Chondrocyte (in vitro differentiated cells): Measurements from ENCODE around the gene MSH3. TPM values are rescaled to one million over a fixed set of nuclear protein-coding genes. Genes with fewer than 3 reads are reported as not detected.

Source experiments
- DNase-seq: peaks from one replicate; pipeline ENCODE4 v3.0.0; 2021; ENCODE audit warnings: mixed read lengths, low spot score
- H3K27ac Mint-ChIP-seq: one replicate; pipeline ENCODE4 v1.8.0; 2021; ENCODE audit warnings: mild to moderate bottlenecking, moderate library complexity, mixed read lengths; ENCODE audit not compliant: unreplicated experiment
- H3K27me3 Mint-ChIP-seq: 2 replicates; pipeline ENCODE4 v1.8.0; 2021; ENCODE audit warnings: low read depth, mixed read lengths
- H3K36me3 Mint-ChIP-seq: 2 replicates; pipeline ENCODE4 v1.8.0; 2021; ENCODE audit warnings: low read depth, mixed read lengths
- H3K4me1 Mint-ChIP-seq: 2 replicates; pipeline ENCODE4 v1.8.0; 2021; ENCODE audit warnings: low read depth, mild to moderate bottlenecking, mixed read lengths
- H3K4me3 Mint-ChIP-seq: one replicate; pipeline ENCODE4 v1.8.0; 2021; ENCODE audit warnings: mild to moderate bottlenecking, moderate library complexity, mixed read lengths; ENCODE audit not compliant: unreplicated experiment
- H3K9me3 Mint-ChIP-seq: 2 replicates; pipeline ENCODE4 v1.8.0; 2021; ENCODE audit warnings: low read depth, mixed read lengths
- total RNA-seq: library from RNA; stranded (reverse); gene quantifications from 3 replicates; pipeline ENCODE4 v1.2.1, GENCODE V29; 2021
- TF ChIP-seq, protein P1 (sequence below): fragments of 200-600 bp; sonication (generic); IDR thresholded peaks from 2 replicates; pipeline ENCODE4 v1.5.0; 2021; ENCODE audit warnings: antibody characterized with exemption, mild to moderate bottlenecking, moderate library complexity

MSH3 gene
- total RNA-seq, 1 donor from 2014 or later, result 11.9 TPM

DNA sequence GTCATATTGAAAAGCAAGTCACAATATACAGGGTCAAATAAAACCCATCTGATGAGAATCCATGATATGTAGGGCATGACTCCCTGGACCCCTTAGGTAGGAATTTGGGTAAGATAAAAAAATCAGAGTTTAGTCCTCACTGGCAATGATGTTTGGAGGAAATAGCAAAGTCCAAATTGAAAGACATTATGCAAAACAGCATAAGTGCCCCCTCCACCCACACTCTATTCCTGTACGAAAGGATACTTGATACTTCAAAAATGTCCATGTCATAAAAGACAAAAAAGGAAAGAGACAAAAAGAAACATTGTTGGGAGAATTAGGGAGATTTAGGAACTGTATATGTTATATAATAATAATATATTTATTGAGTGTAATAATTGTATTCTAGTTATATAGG lies 209.7 kb downstream of the MSH3 start:
- H3K4me3 Mint-ChIP-seq, result no peak overlapping the region
- peaks cover 34% of the 10 kb centered on the region for H3K4me1 Mint-ChIP-seq
- peak overlapping the region; percentile 17 for H3K27ac Mint-ChIP-seq
- peaks cover 4% of the 10 kb centered on the region for H3K9me3 Mint-ChIP-seq
- DNase-seq, result no peak
- H3K36me3 Mint-ChIP-seq, result peaks cover 7% of the 10 kb centered on the region
- H3K27me3 Mint-ChIP-seq, result no peaks in the 10 kb centered on the region
- TF ChIP-seq, protein P1, sequence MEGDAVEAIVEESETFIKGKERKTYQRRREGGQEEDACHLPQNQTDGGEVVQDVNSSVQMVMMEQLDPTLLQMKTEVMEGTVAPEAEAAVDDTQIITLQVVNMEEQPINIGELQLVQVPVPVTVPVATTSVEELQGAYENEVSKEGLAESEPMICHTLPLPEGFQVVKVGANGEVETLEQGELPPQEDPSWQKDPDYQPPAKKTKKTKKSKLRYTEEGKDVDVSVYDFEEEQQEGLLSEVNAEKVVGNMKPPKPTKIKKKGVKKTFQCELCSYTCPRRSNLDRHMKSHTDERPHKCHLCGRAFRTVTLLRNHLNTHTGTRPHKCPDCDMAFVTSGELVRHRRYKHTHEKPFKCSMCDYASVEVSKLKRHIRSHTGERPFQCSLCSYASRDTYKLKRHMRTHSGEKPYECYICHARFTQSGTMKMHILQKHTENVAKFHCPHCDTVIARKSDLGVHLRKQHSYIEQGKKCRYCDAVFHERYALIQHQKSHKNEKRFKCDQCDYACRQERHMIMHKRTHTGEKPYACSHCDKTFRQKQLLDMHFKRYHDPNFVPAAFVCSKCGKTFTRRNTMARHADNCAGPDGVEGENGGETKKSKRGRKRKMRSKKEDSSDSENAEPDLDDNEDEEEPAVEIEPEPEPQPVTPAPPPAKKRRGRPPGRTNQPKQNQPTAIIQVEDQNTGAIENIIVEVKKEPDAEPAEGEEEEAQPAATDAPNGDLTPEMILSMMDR, result no peak

DNA sequence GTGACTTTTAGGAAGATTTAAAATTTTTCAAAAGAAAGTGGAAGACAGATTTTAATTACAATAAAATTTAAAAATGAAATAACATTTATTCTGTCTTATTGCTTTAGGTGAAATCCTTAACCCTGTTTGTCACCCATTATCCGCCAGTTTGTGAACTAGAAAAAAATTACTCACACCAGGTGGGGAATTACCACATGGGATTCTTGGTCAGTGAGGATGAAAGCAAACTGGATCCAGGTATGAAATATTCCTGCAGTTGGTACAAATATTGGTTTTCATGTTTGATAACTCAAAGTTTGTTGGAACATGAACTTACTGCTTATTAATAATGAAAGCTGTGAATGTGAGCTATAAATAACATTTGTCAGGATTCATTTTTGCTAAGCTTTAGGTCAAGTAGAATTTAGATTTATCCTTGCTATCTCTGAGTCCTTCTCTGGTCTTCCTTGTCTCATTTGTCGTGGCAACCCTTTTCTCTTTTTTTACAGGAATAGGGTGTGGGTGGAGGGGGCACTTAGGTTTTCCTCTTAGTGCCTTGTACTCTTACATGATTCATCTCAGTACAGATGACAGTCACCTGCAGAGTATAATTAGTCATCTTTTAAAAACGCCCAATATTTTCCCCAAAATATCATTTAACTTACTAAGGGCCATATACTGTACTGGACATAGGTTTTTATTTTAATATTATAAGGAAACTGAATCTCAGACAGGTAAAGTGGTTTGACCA lies 210.4 kb downstream of the MSH3 start:
- Mint-ChIP-seq H3K4me3 (no peak overlapping the region), H3K36me3 (peaks cover 7% of the 10 kb centered on the region), H3K4me1 (peaks cover 34% of the 10 kb centered on the region), H3K27me3 (no peaks in the 10 kb centered on the region), H3K27ac (no peak overlapping the region), H3K9me3 (peaks cover 4% of the 10 kb centered on the region)
- DNase-seq, result no peak
- TF ChIP-seq, protein P1, result no peak

DNA sequence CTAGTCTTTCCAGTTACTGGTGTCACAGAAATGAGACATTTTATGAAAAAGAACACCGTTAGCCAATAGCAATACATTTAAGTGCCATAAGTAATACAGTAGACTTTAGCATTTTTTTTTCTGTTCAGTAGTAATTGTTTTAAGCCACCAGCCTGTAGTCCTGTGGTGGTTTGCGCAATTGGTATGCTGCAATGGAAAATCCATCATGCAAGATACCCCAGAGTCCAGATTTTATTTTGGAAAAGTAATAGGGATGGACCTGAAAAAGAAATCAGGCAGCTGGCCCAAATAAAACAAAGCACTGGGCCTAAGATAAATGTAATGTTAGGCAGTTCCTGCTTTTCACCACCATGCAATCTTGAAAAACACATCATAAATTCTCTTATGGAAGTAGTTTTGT lies 211.1 kb downstream of the MSH3 start:
- peaks cover 28% of the 10 kb centered on the region for H3K4me1 Mint-ChIP-seq
- peaks cover 2% of the 10 kb centered on the region for H3K9me3 Mint-ChIP-seq
- H3K27me3 Mint-ChIP-seq, result no peaks in the 10 kb centered on the region
- no peak for DNase-seq
- peaks cover 7% of the 10 kb centered on the region for H3K36me3 Mint-ChIP-seq
- no peak overlapping the region for H3K4me3 Mint-ChIP-seq
- TF ChIP-seq, protein P1, result no peak
- H3K27ac Mint-ChIP-seq, result no peak overlapping the region

DNA sequence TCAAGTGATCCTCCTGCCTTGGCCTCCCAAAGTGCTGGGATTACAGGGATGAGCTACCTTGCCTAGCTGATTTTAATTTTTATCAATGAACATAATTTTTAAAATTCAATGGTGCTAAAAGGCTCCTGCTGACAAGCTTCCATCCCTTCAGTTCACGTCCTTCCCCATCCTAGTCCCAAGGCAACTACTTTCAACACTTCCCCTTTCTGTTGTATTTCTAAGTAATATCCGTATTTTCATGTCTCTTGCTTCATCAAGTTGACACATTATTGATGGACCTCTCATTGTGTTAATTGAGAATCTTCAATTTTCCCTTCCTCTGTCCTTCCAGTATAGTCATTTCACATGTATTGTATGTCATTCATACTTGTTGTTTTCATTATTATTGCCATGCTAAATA lies 211.9 kb downstream of the MSH3 start:
- H3K4me3 Mint-ChIP-seq, result no peak overlapping the region
- H3K9me3 Mint-ChIP-seq, result no peaks in the 10 kb centered on the region

DNA sequence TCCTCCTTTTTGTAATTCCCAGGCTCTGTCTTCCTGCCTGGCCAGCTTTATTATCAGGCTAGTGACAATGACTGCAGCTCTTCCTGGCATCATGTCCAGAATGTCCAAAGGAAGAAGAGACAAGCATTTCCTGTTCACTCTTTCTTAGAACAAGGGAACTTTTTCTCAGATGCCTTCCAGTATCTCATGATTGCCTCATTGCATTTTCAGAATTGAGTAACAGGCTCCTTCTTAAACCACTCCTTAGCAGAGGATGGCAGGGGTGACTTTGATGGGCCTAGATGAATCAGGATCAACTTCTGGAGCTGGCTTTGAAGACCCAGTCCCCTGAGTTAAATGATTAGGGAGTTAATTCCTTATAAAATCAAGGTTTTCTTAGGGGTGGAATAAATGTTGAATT lies 212.8 kb downstream of the MSH3 start:
- H3K9me3 Mint-ChIP-seq, result no peaks in the 10 kb centered on the region
- peaks cover 15% of the 10 kb centered on the region for H3K4me1 Mint-ChIP-seq
- no peak overlapping the region for H3K27ac Mint-ChIP-seq
- no peak overlapping the region for H3K4me3 Mint-ChIP-seq
- TF ChIP-seq, protein P1, result no peak
- H3K36me3 Mint-ChIP-seq, result peaks cover 8% of the 10 kb centered on the region
- DNase-seq, result no peak
- H3K27me3 Mint-ChIP-seq, result no peaks in the 10 kb centered on the region

More for the DNA sequence above, 211.9 kb downstream of the MSH3 start:
- H3K4me1 Mint-ChIP-seq, result peaks cover 20% of the 10 kb centered on the region
- H3K27me3 Mint-ChIP-seq, result no peaks in the 10 kb centered on the region
- peaks cover 7% of the 10 kb centered on the region for H3K36me3 Mint-ChIP-seq
- TF ChIP-seq, protein P1, result no peak
- H3K27ac Mint-ChIP-seq, result no peak overlapping the region
- no peak for DNase-seq
